Esophagus squamous epithelium (tissue), 5 donors: Measurements from ENCODE around the gene PHF2. TPM values are rescaled to one million over a fixed set of nuclear protein-coding genes. Genes with fewer than 3 reads are reported as not detected.
A peak's percentile ranks its signal among the peaks of the same experiment; 100 is the strongest.

Experiments used
- DNase-seq: peaks from one replicate; lab custom pipeline; 2025; lab: John Stamatoyannopoulos, UW
- H3K27ac ChIP-seq, 4 donors: fragments of 200-600 bp; sonication (generic); one replicate each; pipeline ENCODE4 v1.5.1; 2016 to 2019; ENCODE audit warnings: mild to moderate bottlenecking in 1 of 4
- H3K27me3 ChIP-seq, 4 donors: fragments of 200-600 bp; sonication (generic); 1 replicate in 3 of 4; 2 replicates in 1 of 4; pipeline versions ENCODE4 v1.5.1 to v1.6.0; 2017 to 2021; ENCODE audit warnings: antibody characterized with exemption in 1 of 4
- H3K36me3 ChIP-seq, 3 donors: fragments of 200-600 bp; sonication (generic); one replicate each; pipeline ENCODE4 v1.5.1; 2016 to 2019
- H3K4me1 ChIP-seq, 3 donors: fragments of 200-600 bp; sonication (generic); one replicate each; pipeline ENCODE4 v1.5.1; 2017 to 2019
- H3K4me3 ChIP-seq, 4 donors: fragments of 200-600 bp; sonication (generic); 1 replicate in 3 of 4; 2 replicates in 1 of 4; pipeline ENCODE4 v1.5.1; 2016 to 2019; ENCODE audit warnings: mild to moderate bottlenecking in 2 of 4, moderate library complexity in 1 of 4
- H3K9me3 ChIP-seq, 3 donors: fragments of 200-600 bp; sonication (generic); one replicate each; pipeline ENCODE4 v1.5.1; 2016 to 2019
- POLR2A ChIP-seq, 4 donors: fragments of 450-650 bp; IDR thresholded peaks; one replicate each; pipeline ENCODE4 v1.6.1; 2017; ENCODE audit warnings: antibody characterized with exemption in 4 of 4, mild to moderate bottlenecking in 4 of 4, moderate library complexity in 3 of 4
- WGBS, 2 donors: methylation state at CpG; one replicate each; pipeline ENCODE4 v1.1.5; 2018; 5-methylcytosine and 5-hydroxymethylcytosine counted together
- intact Hi-C: fragments of 100-400 bp; cut with DNase I; formaldehyde crosslinking; loops from one replicate; pipeline ENCODE4 v1.15.0; 2022
- total RNA-seq, 4 donors: library from RNA; depleted of rRNA; stranded (reverse); fragments of >200 nt; gene quantifications; one replicate each; pipeline ENCODE4 v1.1.0, GENCODE V29; 2016
- TF ChIP-seq, protein P1 (sequence below), 6 experiments: fragments of 450-650 bp in 4 of 6; fragments of 200-600 bp in 2 of 6; sonication (generic) in 2 of 6; IDR thresholded peaks; one replicate each; pipeline ENCODE4 v1.5.1; 2016 to 2019; ENCODE audit warnings: antibody characterized with exemption in 6 of 6, mild to moderate bottlenecking in 4 of 6, moderate library complexity in 4 of 6
- donor health status: DM: yes; HTN: yes; CAD: no.

The PHF2 gene
- total RNA-seq, 4 donors from 2014 or later = 13.3 to 22.6 (median 17.5) TPM

DNA sequence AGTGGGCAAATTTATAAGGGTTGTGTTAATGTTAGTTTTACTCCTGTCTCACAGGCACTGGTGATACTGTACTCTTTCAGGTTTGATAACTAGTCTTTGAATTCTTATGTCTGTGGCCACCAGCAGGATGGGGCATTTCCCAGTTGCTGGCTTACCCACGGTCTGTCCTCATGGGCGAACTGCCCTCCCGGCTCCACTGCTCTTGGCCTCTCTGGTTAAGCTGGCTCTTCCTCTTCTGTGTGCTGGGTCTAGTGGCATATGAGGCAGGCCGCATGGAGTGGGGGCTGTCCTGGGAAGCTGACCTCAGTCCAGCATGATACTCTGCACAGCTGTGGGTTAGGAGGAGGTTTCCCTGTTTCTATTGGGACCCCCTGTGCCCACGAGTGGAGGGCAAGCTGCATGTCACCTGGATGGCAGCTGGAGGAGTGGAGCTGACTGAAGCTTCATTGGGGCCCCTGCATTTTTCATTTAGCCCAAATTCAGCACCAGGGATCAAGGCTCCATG, 19.5 kb downstream of the PHF2 start:
- H3K4me1 ChIP-seq = peaks cover 8 to 61% (median 28%) of the 10 kb centered on the region in 3 donors
- no peaks in the 10 kb centered on the region for H3K36me3 ChIP-seq
- H3K4me3 ChIP-seq = no peak overlapping the region
- H3K9me3 ChIP-seq = no peaks in the 10 kb centered on the region
- WGBS, 2 donors = 79 to 90% methylated on average over 3 of the region's 5 CpGs
- TF ChIP-seq, protein P1, sequence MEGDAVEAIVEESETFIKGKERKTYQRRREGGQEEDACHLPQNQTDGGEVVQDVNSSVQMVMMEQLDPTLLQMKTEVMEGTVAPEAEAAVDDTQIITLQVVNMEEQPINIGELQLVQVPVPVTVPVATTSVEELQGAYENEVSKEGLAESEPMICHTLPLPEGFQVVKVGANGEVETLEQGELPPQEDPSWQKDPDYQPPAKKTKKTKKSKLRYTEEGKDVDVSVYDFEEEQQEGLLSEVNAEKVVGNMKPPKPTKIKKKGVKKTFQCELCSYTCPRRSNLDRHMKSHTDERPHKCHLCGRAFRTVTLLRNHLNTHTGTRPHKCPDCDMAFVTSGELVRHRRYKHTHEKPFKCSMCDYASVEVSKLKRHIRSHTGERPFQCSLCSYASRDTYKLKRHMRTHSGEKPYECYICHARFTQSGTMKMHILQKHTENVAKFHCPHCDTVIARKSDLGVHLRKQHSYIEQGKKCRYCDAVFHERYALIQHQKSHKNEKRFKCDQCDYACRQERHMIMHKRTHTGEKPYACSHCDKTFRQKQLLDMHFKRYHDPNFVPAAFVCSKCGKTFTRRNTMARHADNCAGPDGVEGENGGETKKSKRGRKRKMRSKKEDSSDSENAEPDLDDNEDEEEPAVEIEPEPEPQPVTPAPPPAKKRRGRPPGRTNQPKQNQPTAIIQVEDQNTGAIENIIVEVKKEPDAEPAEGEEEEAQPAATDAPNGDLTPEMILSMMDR (IDR thresholded peaks at IDR 0.05) = no peak
- TF ChIP-seq POLR2A (IDR thresholded peaks at IDR 0.05) = no peak
- no peak overlapping the region for H3K27ac ChIP-seq
- intact Hi-C loops = no loop called here
- no peaks in the 10 kb centered on the region for H3K27me3 ChIP-seq
- no peak for DNase-seq

DNA sequence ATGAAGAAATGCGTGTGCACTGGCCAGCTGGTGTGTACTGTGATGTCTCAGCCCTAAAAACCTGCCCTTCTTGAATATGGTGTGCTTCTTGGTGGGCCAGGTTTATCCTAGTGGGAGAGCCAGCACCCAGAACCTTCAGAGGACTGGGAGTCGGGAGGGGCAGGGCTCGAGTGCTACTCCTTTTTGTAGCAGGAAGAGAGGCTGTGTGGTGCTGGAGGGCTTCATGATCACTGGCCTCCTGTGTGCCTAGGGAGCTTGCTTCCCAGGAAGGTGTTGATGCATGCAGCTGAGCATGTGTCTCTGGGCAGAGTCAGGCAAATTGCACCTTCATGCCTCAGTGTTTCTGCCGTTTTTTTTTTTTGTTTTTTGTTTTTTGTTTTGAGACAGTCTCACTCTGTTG, 20.0 kb downstream of the PHF2 start:
- intact Hi-C loops = no loop called here
- no peaks in the 10 kb centered on the region for H3K36me3 ChIP-seq
- no peaks in the 10 kb centered on the region for H3K9me3 ChIP-seq
- 29 to 70% methylated on average over 1 to 4 of the region's 4 CpGs for WGBS, 2 donors
- H3K27me3 ChIP-seq = no peaks in the 10 kb centered on the region
- DNase-seq = no peak
- no peak overlapping the region for H3K4me3 ChIP-seq
- no peak overlapping the region for H3K27ac ChIP-seq
- TF ChIP-seq, protein P1 (IDR thresholded peaks at IDR 0.05) = no peak
- TF ChIP-seq POLR2A (IDR thresholded peaks at IDR 0.05) = no peak
- peaks cover 8 to 57% (median 27%) of the 10 kb centered on the region in 3 donors for H3K4me1 ChIP-seq

DNA sequence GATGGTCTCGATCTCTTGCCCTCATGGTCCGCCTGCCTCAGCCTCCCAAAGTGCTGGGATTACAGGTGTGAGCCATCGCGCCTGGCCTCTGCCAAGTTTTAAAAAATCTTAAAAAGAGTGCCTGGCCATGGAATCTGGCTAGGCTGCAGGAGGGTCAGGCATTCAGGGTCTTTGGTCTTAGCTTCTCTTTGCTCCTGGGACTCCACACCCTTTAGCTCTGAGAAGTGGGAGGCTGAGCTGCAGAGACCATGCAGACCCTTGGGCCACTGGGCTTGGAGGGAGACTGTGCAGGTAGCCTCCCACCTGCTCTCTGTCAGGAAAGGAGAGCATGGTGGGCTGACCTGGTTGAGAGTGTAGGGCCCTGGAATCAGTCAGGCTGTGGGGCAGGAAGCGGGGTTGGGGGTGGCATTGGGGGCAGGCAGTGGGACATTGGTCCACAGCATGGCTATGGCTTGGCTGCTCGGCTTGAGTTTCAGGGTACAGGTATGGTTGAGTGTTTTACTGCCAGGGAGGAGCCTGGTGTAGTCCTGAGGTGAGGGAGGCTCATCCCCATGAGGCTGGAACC, 20.8 kb downstream of the PHF2 start:
- no peak for DNase-seq
- Histone ChIP-seq H3K4me1 (peaks cover 8 to 48% (median 23%) of the 10 kb centered on the region in 3 donors), H3K27me3 (no peaks in the 10 kb centered on the region), H3K36me3 (no peaks in the 10 kb centered on the region), H3K9me3 (no peaks in the 10 kb centered on the region), H3K4me3 (no peak overlapping the region), H3K27ac (no peak overlapping the region)
- TF ChIP-seq, protein P1 (IDR thresholded peaks at IDR 0.05) = no peak
- TF ChIP-seq POLR2A (IDR thresholded peaks at IDR 0.05) = no peak
- WGBS, 2 donors = 100% methylated on average over 1 to 4 of the region's 6 CpGs
- intact Hi-C loops = no loop called here

DNA sequence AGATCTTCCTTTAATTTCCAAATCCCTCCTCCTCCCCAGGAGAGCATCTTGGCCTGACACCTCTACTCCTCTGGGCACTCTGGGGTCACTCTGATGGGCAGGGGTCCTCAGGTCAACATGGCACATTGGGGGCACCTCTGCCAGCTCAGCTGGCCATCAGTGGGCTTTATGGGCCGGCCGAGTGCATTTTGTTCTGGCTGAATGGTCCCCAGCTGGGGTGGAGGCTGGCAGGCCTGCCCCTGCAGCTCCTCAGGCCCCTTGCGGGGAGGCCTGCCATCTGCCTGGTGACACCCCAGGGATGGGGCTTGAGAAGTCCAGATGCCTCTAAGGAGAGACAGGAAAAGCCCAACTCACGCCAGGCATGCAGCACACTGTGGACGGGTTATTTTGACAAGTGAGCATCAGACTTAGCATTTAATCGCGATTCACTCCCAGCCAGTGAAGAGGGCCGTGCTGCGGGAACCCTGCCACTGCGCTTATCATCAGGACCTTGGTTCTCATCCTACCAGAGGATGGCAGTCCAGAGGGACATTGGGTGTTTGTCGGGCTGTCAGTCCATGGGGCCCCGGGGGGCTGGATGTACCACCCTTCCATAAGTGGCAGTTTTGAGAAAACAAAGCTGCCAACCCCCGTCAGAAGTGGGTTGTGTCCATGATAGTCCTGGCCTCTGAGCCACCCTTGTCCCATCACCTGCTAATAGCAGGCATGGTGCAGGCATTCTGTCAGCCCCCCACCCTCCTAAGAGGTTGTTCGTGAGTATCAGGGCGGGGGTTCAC, 21.7 kb downstream of the PHF2 start:
- intact Hi-C loops = no loop called here
- Histone ChIP-seq H3K27me3 (no peaks in the 10 kb centered on the region), H3K4me1 (peaks cover 8 to 44% (median 23%) of the 10 kb centered on the region in 3 donors), H3K27ac (peak overlapping the region in 1 of 4 donors; percentile 5), H3K4me3 (no peak overlapping the region), H3K9me3 (no peaks in the 10 kb centered on the region), H3K36me3 (no peaks in the 10 kb centered on the region)
- 92 to 95% methylated on average over 7 of the region's 15 CpGs for WGBS, 2 donors
- no peak for TF ChIP-seq POLR2A (IDR thresholded peaks at IDR 0.05)
- TF ChIP-seq, protein P1 (IDR thresholded peaks at IDR 0.05) = no peak
- no peak for DNase-seq

DNA sequence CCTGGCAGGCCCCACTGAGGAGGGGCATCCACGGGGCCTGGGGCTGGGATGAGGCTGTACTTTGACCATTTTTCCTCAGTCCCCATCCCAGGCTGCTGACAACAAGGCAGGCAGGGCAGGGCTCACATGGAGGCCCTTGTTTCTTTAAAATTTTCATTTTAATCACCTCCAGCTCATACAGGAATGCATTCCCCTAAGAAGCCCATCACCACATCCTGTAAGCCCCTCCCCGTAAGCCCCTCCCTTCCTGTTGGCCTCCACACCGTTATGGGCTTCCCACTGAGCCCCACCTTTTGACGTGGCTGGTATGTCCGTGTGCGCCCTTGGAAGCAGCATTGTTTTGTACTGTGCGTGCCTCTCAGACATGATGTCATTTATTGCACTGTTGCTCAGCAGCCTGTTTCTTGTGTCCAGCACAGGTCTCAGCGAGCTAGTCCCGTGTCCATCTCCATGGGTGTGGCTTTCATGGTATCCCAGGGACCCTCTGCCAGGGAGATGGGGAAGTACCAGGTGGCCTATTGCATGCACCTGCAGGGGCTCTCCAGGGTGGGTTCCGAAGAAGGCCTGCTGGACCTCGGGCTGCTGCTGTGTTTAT, 22.4 kb downstream of the PHF2 start:
- DNase-seq = no peak
- Histone ChIP-seq H3K4me3 (no peak overlapping the region), H3K4me1 (peaks cover 8 to 41% (median 21%) of the 10 kb centered on the region in 3 donors), H3K36me3 (no peaks in the 10 kb centered on the region), H3K27me3 (no peaks in the 10 kb centered on the region), H3K9me3 (no peaks in the 10 kb centered on the region), H3K27ac (peak overlapping the region in 1 of 4 donors; percentile 5)
- 64 to 76% methylated on average over 11 of the region's 11 CpGs for WGBS, 2 donors
- TF ChIP-seq POLR2A (IDR thresholded peaks at IDR 0.05) = no peak
- TF ChIP-seq, protein P1 (IDR thresholded peaks at IDR 0.05) = no peak
- intact Hi-C loops = no loop called here
